Measurements from ENCODE around the gene TNNI3K.

TNNI3K gene

DNA sequence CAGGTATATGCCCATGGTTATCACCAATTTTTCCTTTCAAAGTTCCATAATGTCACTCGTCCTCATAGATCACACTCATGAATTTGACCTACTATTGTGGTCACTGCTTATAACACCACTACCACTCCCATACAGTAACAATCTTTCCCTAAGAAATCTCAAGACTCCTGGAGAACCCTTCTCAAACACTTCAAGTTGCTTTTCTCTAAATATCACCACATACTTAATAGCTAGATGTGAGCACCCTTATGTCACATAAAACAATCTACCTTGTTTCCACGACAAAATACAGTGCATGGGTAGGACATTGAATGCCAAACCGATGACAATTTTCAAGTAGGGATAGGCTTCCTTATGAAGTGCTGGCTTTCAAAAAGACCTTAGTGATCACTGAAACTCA, 172.7 kb downstream of the TNNI3K start:
- H3K4me1 ChIP-seq (ENCODE audit: insufficient read depth, low read length, severe bottlenecking), result no peaks in the 10 kb centered on the region
- no peak overlapping the region for H3K4me3 ChIP-seq (ENCODE audit: low read depth, low read length, poor library complexity, severe bottlenecking)
- no peak overlapping the region for H2AFZ ChIP-seq (ENCODE audit: low read length)
- H3K36me3 ChIP-seq (ENCODE audit: insufficient read depth, low read length), result no peaks in the 10 kb centered on the region
- no peak overlapping the region for H3K27ac ChIP-seq (ENCODE audit: low read depth, low read length, poor library complexity, severe bottlenecking)
- no peaks in the 10 kb centered on the region for H3K27me3 ChIP-seq (ENCODE audit: insufficient read depth, low read length)
- no peak overlapping the region for H3K4me2 ChIP-seq (ENCODE audit: low read length)
- no peaks in the 10 kb centered on the region for H4K20me1 ChIP-seq (ENCODE audit: insufficient read depth, low read length)
- no peaks in the 10 kb centered on the region for H3K9me3 ChIP-seq (ENCODE audit: low read length)
- no peak for TF ChIP-seq EZH2 (IDR thresholded peaks at IDR 0.05; ENCODE audit: borderline replicate concordance, low read length)
- TF ChIP-seq, protein P1, sequence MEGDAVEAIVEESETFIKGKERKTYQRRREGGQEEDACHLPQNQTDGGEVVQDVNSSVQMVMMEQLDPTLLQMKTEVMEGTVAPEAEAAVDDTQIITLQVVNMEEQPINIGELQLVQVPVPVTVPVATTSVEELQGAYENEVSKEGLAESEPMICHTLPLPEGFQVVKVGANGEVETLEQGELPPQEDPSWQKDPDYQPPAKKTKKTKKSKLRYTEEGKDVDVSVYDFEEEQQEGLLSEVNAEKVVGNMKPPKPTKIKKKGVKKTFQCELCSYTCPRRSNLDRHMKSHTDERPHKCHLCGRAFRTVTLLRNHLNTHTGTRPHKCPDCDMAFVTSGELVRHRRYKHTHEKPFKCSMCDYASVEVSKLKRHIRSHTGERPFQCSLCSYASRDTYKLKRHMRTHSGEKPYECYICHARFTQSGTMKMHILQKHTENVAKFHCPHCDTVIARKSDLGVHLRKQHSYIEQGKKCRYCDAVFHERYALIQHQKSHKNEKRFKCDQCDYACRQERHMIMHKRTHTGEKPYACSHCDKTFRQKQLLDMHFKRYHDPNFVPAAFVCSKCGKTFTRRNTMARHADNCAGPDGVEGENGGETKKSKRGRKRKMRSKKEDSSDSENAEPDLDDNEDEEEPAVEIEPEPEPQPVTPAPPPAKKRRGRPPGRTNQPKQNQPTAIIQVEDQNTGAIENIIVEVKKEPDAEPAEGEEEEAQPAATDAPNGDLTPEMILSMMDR (IDR thresholded peaks at IDR 0.05; ENCODE audit: low read length), result no peak
- H3K9me2 ChIP-seq (ENCODE audit: low read depth, low read length), result no peaks in the 10 kb centered on the region
- H3K9ac ChIP-seq (ENCODE audit: low read length), result no peak overlapping the region
- H3F3A ChIP-seq (ENCODE audit: insufficient read depth, low read length), result no peaks in the 10 kb centered on the region
- no peaks in the 10 kb centered on the region for H3K79me2 ChIP-seq (ENCODE audit: insufficient read depth, low read length)

DNA sequence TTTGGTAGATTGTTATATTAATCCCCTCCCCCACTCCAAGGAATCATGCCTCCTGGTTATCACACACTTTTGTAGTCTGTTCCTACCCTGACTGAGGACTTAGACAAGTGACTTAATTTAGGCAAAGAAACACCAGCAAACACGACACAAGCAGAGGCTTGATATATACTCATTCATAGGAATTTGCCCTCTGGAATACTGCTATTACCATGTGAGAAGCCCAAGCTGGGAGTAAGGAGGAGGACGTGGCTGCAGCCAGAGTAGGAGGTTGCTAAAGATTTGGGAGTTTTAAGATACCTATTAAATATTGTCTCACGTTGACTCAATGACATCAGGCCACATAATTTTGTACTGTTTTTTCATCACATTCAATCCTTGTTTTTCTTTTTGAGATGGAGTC, 177.1 kb downstream of the TNNI3K start:
- H3K4me3 ChIP-seq (ENCODE audit: low read depth, low read length, poor library complexity, severe bottlenecking), result no peak overlapping the region
- H3K9ac ChIP-seq (ENCODE audit: low read length), result no peak overlapping the region
- no peak overlapping the region for H3K27ac ChIP-seq (ENCODE audit: low read depth, low read length, poor library complexity, severe bottlenecking)
- no peaks in the 10 kb centered on the region for H3F3A ChIP-seq (ENCODE audit: insufficient read depth, low read length)
- H3K9me3 ChIP-seq (ENCODE audit: low read length), result no peaks in the 10 kb centered on the region
- H3K4me1 ChIP-seq (ENCODE audit: insufficient read depth, low read length, severe bottlenecking), result no peaks in the 10 kb centered on the region
- H3K4me2 ChIP-seq (ENCODE audit: low read length), result no peak overlapping the region
- no peak overlapping the region for H2AFZ ChIP-seq (ENCODE audit: low read length)
- no peaks in the 10 kb centered on the region for H3K36me3 ChIP-seq (ENCODE audit: insufficient read depth, low read length)
- TF ChIP-seq, protein P1 (IDR thresholded peaks at IDR 0.05; ENCODE audit: low read length), result no peak
- no peak for TF ChIP-seq EZH2 (IDR thresholded peaks at IDR 0.05; ENCODE audit: borderline replicate concordance, low read length)
- H3K27me3 ChIP-seq (ENCODE audit: insufficient read depth, low read length), result no peaks in the 10 kb centered on the region
- H4K20me1 ChIP-seq (ENCODE audit: insufficient read depth, low read length), result no peaks in the 10 kb centered on the region
- H3K9me2 ChIP-seq (ENCODE audit: low read depth, low read length), result no peaks in the 10 kb centered on the region
- no peaks in the 10 kb centered on the region for H3K79me2 ChIP-seq (ENCODE audit: insufficient read depth, low read length)

DNA sequence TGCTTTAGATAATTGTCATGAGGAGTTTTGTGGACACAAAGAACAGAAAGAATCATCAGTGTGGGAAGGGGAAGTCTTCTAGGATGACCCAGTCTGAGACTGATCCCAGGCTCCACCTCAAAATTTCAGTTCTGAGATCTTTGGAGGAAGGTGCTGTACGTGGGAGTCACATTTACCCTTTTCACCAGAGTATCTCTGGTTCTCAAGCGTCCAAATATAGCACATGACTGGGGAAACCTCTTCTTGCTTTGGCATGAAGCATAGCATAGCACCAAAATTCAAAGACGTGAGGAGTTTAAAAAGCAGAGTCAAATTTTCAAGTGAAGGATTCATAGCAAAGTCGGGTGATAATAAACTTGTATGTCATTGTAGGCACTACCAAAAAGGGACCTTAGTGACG, 180.7 kb downstream of the TNNI3K start:
- Histone ChIP-seq H3K9ac (ENCODE audit: low read length) (no peak overlapping the region), H3K79me2 (ENCODE audit: insufficient read depth, low read length) (no peaks in the 10 kb centered on the region), H3K9me3 (ENCODE audit: low read length) (no peaks in the 10 kb centered on the region), H3K9me2 (ENCODE audit: low read depth, low read length) (no peaks in the 10 kb centered on the region), H3K27me3 (ENCODE audit: insufficient read depth, low read length) (no peaks in the 10 kb centered on the region), H3K4me3 (ENCODE audit: low read depth, low read length, poor library complexity, severe bottlenecking) (no peak overlapping the region), H3K4me1 (ENCODE audit: insufficient read depth, low read length, severe bottlenecking) (no peaks in the 10 kb centered on the region), H3K27ac (ENCODE audit: low read depth, low read length, poor library complexity, severe bottlenecking) (no peak overlapping the region), H3F3A (ENCODE audit: insufficient read depth, low read length) (no peaks in the 10 kb centered on the region), H4K20me1 (ENCODE audit: insufficient read depth, low read length) (no peaks in the 10 kb centered on the region), H2AFZ (ENCODE audit: low read length) (no peak overlapping the region), H3K4me2 (ENCODE audit: low read length) (no peak overlapping the region), H3K36me3 (ENCODE audit: insufficient read depth, low read length) (no peaks in the 10 kb centered on the region)
- TF ChIP-seq, protein P1 (IDR thresholded peaks at IDR 0.05; ENCODE audit: low read length), result no peak
- TF ChIP-seq EZH2 (IDR thresholded peaks at IDR 0.05; ENCODE audit: borderline replicate concordance, low read length), result no peak

Data from OCI-LY1 (cell line).